Adipose tissue (tissue), 3 donors: Measurements from ENCODE around the gene FOXJ3. TPM values are rescaled to one million over a fixed set of nuclear protein-coding genes. Genes with fewer than 3 reads are reported as not detected.

Experiments
- polyA plus RNA-seq, 3 donors: library from polyadenylated mRNA; stranded (reverse); fragments of 200-250 nt; gene quantifications; one replicate each; pipeline ENCODE4 v1.2.3, GENCODE V29; 2013
- donor health status: healthy with polysubstance abuse.
- donor health status: Bipolar disorder and iron deficiency.
- donor health status: healthy.

The FOXJ3 gene
- polyA plus RNA-seq, 3 donors: 8.4 to 17.5 (median 13.0) TPM

Other genes with a start within 250 kb of the FOXJ3 start
- 1 to 10 TPM in 2 of 3 donors, not detected in 1; 1.1 to 1.5 TPM for gene GUCA2B, start 181.8 kb downstream of the FOXJ3 start, polyA plus RNA-seq
- under 1 TPM in 1 of 3 donors, not detected in 2; 0.70 TPM for gene GUCA2A, start 170.5 kb downstream of the FOXJ3 start, polyA plus RNA-seq
- gene RIMKLA, start 45.6 kb upstream of the FOXJ3 start, polyA plus RNA-seq: under 1 TPM; 0.10 to 0.64 (median 0.11) TPM
- gene ZMYND12, start 120.8 kb upstream of the FOXJ3 start, polyA plus RNA-seq: 1 to 10 TPM; 1.5 to 2.0 (median 1.7) TPM
- 100 to 1,000 TPM in 1 of 3 donors, 10 to 100 TPM in 2; 48.2 to 103 (median 53.9) TPM for gene PPCS, start 121.3 kb upstream of the FOXJ3 start, polyA plus RNA-seq
- 1 to 10 TPM in 1 of 3 donors, under 1 TPM in 2; 0.31 to 1.4 (median 0.90) TPM for gene CCDC30, start 128.1 kb upstream of the FOXJ3 start, polyA plus RNA-seq